ENCODE results near the gene UBE2N.
A peak's percentile ranks its signal among the peaks of the same experiment; 100 is the strongest.
"Not testable (repeated sequence)": the region's sequence is repeated elsewhere in the genome, so short reads cannot be mapped to it uniquely, and the experiment has no call there.

The UBE2N gene

GRCh38 chr12:93442411-93443340 is 929 bp upstream of the UBE2N start:
- DNase-seq, result no peak

GRCh38 chr12:93441081-93441616 is 598 bp downstream of the UBE2N start:
- DNase-seq, result no peak

GRCh38 chr12:93440043-93440835 is 1.5 kb downstream of the UBE2N start:
- no peak for DNase-seq

- no peak for DNase-seq
These were observed 3.3 kb downstream of the UBE2N start for GRCh38 chr12:93438266-93439050.

- no peak for DNase-seq
These were observed 7.4 kb downstream of the UBE2N start for GRCh38 chr12:93434256-93434865.

GRCh38 chr12:93432031-93432430 is 9.7 kb downstream of the UBE2N start:
- DNase-seq, result not testable (repeated sequence)

- DNase-seq, result no peak
These were observed 11.5 kb downstream of the UBE2N start for GRCh38 chr12:93430280-93430679.

GRCh38 chr12:93429852-93430251 is 11.9 kb downstream of the UBE2N start:
- no peak for DNase-seq

GRCh38 chr12:93429448-93429847 is 12.3 kb downstream of the UBE2N start:
- DNase-seq, result no peak

GRCh38 chr12:93427779-93428564 is 13.8 kb downstream of the UBE2N start:
- DNase-seq, result no peak

- no peak for DNase-seq
These were observed 15.3 kb downstream of the UBE2N start for GRCh38 chr12:93426412-93426805.

- no peak for DNase-seq
These were observed 15.9 kb downstream of the UBE2N start for GRCh38 chr12:93425736-93426411.

- DNase-seq, result no peak
These were observed 19.7 kb downstream of the UBE2N start for GRCh38 chr12:93422050-93422449.

GRCh38 chr12:93419388-93420034 is 22.2 kb downstream of the UBE2N start:
- peak; percentile 26 for DNase-seq

GRCh38 chr12:93417967-93418480 is 23.7 kb downstream of the UBE2N start:
- DNase-seq, result no peak

- DNase-seq, result no peak
These were observed 25.9 kb downstream of the UBE2N start for GRCh38 chr12:93415723-93416464.

- DNase-seq, result no peak
These were observed 28.7 kb downstream of the UBE2N start for GRCh38 chr12:93413064-93413463.

GRCh38 chr12:93412396-93412795 is 29.4 kb downstream of the UBE2N start:
- not testable (repeated sequence) for DNase-seq

GRCh38 chr12:93411060-93411459 is 30.7 kb downstream of the UBE2N start:
- DNase-seq, result not testable (repeated sequence)

Measured in midbrain (tissue), 1 donor.